ENCODE data around the gene FAM53B. TPM values are rescaled to one million over a fixed set of nuclear protein-coding genes. Genes with fewer than 3 reads are reported as not detected.

Gene FAM53B
- polyA plus RNA-seq, 1 of the 3 experiments (the other 2 are of a cell fraction), result 5.6 TPM

DNA sequence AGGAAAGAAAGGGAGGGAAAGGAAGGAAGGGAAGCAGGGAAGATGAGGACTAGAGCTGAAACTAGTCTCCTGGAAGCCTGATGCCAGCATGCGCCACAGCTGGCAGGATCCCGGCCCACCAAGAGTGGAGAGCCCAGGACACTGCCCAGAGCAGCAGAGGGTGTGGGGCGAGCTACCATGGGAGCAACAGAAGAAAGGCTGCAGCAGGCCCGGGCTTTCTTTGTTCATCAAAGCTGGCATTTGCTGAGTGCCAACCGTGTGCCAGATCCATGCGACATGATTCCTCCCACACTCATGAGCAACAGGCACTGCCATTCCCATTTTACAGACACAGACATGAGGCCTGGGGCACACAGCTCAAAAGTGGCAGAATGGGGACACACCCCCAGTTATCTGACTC is 68.9 kb downstream of the FAM53B start:
- peaks cover 0 to 4% of the 10 kb centered on the region in 2 experiments for H3K36me3 ChIP-seq (replicated peaks in 1 of 2; ENCODE audit: control insufficient read depth in 1 of 2, insufficient read depth in 2 of 2, low read length in 1 of 2)
- WGBS (ENCODE audit: low lambda C conversion rate), result 100% methylated on average over 4 of the region's 6 CpGs
- 0 out of 2 replicates have a peak, but pooled peaks cover 7% of the 10 kb centered on the region for H4K20me1 ChIP-seq (ENCODE audit: insufficient read depth)
- no peak overlapping the region for H2AFZ ChIP-seq (ENCODE audit: low read depth)
- H3K4me1 ChIP-seq (ENCODE audit: control insufficient read depth in 1 of 2, insufficient read depth in 2 of 2, low read depth in 1 of 2, low read length in 1 of 2), result peaks cover 0 to 56% of the 10 kb centered on the region in 2 experiments; a peak in 3 of 4 replicates
- ChIA-PET POLR2A (no interaction called here), CTCF (interaction anchor here (1.4 to 1.7 kb wide), 3 partner anchors 19 to 66 kb away, joined by 3 to 6 read pairs (median 4); no protein-coding TSS in a partner anchor)
- no peak overlapping the region for H3K4me2 ChIP-seq
- H3K9ac ChIP-seq, result no peak overlapping the region
- peaks cover 11% of the 10 kb centered on the region; the same call in 1 of the 2 replicates for H3K79me2 ChIP-seq (ENCODE audit: insufficient read depth)
- no peak overlapping the region for H3K27ac ChIP-seq (ENCODE audit: low read depth in 2 of 2, low read length in 1 of 2)
- TF ChIP-seq, protein P1, sequence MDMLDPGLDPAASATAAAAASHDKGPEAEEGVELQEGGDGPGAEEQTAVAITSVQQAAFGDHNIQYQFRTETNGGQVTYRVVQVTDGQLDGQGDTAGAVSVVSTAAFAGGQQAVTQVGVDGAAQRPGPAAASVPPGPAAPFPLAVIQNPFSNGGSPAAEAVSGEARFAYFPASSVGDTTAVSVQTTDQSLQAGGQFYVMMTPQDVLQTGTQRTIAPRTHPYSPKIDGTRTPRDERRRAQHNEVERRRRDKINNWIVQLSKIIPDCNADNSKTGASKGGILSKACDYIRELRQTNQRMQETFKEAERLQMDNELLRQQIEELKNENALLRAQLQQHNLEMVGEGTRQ (IDR thresholded peaks at IDR 0.05; ENCODE audit: borderline replicate concordance, low read depth, low read length), result no peak
- H3K9me2 ChIP-seq, result no peaks in the 10 kb centered on the region
- no peak for DNase-seq
- no peaks in the 10 kb centered on the region for H3K9me3 ChIP-seq
- no peak overlapping the region for H3K4me3 ChIP-seq (ENCODE audit: low read depth in 2 of 2, low read length in 1 of 2)
- no peaks in the 10 kb centered on the region for H3F3A ChIP-seq (replicated peaks; ENCODE audit: insufficient read depth)
- H3K27me3 ChIP-seq (ENCODE audit: insufficient read depth), result no peaks in the 10 kb centered on the region

DNA sequence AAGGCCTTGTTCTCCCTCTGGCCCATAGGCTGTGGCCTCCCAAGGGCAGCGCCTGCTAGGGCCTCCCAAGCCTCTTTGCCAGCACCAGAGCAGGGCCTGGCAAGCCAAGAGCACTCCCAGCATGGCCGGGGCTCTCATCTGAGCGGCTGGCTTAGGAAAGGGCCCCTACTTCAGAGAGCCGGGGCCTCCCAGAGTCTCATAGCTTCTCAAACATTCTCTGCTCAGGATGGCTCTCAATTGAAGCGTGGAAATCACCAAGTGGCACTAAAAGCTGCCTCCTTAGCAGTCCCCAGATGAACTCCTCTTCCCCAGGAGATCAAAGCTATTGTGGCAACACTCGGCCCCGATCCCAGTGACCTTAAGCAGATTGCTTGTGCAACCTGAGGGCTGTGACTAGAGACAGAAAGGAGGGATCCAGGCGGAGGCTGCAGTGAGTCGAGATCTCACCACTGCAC is 69.4 kb downstream of the FAM53B start:
- no peak for DNase-seq
- Histone ChIP-seq H3K9ac (no peak overlapping the region), H3F3A (replicated peaks; ENCODE audit: insufficient read depth) (no peaks in the 10 kb centered on the region), H2AFZ (ENCODE audit: low read depth) (no peak overlapping the region), H3K79me2 (ENCODE audit: insufficient read depth) (peaks cover 11% of the 10 kb centered on the region; the same call in 1 of the 2 replicates), H3K4me1 (ENCODE audit: control insufficient read depth in 1 of 2, insufficient read depth in 2 of 2, low read depth in 1 of 2, low read length in 1 of 2) (peaks cover 0 to 61% of the 10 kb centered on the region in 2 experiments; a peak in 3 of 4 replicates), H3K27me3 (ENCODE audit: insufficient read depth) (no peaks in the 10 kb centered on the region), H3K9me3 (no peaks in the 10 kb centered on the region), H3K36me3 (replicated peaks in 1 of 2; ENCODE audit: control insufficient read depth in 1 of 2, insufficient read depth in 2 of 2, low read length in 1 of 2) (no peaks in the 10 kb centered on the region), H4K20me1 (ENCODE audit: insufficient read depth) (0 out of 2 replicates have a peak, but pooled peaks cover 7% of the 10 kb centered on the region), H3K4me2 (no peak overlapping the region), H3K9me2 (no peaks in the 10 kb centered on the region), H3K27ac (ENCODE audit: low read depth in 2 of 2, low read length in 1 of 2) (peak overlapping the region in 1 of 2 experiments; percentile 11; a peak in 1 of 4 replicates), H3K4me3 (ENCODE audit: low read depth in 2 of 2, low read length in 1 of 2) (no peak overlapping the region)
- CTCF ChIA-PET, result interaction anchor here (1.4 to 1.7 kb wide), 2 partner anchors 19 to 27 kb away, joined by 3 to 6 read pairs; no protein-coding TSS in a partner anchor
- POLR2A ChIA-PET, result no interaction called here
- TF ChIP-seq, protein P2, sequence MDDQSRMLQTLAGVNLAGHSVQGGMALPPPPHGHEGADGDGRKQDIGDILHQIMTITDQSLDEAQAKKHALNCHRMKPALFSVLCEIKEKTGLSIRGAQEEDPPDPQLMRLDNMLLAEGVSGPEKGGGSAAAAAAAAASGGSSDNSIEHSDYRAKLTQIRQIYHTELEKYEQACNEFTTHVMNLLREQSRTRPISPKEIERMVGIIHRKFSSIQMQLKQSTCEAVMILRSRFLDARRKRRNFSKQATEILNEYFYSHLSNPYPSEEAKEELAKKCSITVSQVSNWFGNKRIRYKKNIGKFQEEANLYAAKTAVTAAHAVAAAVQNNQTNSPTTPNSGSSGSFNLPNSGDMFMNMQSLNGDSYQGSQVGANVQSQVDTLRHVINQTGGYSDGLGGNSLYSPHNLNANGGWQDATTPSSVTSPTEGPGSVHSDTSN (IDR thresholded peaks at IDR 0.05), result no peak
- TF ChIP-seq CHD2 (IDR thresholded peaks at IDR 0.05; ENCODE audit: low read length, partially characterized antibody), result no peak
- 92% methylated on average over 4 of the region's 9 CpGs for WGBS (ENCODE audit: low lambda C conversion rate)

DNA sequence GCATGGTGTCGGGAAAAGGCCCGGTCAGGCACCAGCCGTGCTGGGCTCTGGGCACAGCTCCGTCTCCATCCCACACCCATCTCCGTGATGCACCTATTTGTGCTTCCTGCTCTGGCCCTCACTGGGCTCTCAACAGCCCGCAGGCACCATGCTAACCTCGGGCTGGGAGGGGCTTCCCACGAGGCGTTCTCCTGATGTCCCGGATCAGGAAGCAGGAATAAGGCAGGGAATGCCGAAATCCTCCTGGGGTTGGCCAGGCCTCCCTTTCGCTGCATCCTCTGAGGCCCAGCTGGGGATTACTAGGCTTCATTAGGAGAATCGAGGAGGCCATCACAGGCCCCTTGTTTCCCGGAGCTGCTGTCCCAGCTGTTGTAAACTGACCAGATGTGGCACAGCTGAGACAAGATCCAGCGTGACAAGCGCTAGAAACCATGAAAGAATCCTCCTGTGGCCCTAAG is 72.0 kb downstream of the FAM53B start:
- peak overlapping the region in 1 of 2 experiments; percentile 45; a peak in 2 of 4 replicates for H3K27ac ChIP-seq (ENCODE audit: low read depth in 2 of 2, low read length in 1 of 2)
- CTCF ChIA-PET, result interaction anchor here (1.1 to 2.8 kb wide), 7 partner anchors 10 to 131 kb away, joined by 3 to 28 read pairs (median 4); no protein-coding TSS in a partner anchor
- TF ChIP-seq, protein P3, sequence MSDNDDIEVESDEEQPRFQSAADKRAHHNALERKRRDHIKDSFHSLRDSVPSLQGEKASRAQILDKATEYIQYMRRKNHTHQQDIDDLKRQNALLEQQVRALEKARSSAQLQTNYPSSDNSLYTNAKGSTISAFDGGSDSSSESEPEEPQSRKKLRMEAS (IDR thresholded peaks at IDR 0.05; ENCODE audit: low read depth), result no peak
- TF ChIP-seq EP300 (IDR thresholded peaks at IDR 0.05; ENCODE audit: borderline replicate concordance in 1 of 2, low read depth in 1 of 2, low read length in 1 of 2) (no peak), YY1 (IDR thresholded peaks at IDR 0.05; ENCODE audit: low read depth) (no peak), TCF12 (IDR thresholded peaks at IDR 0.05) (no peak), POLR2AphosphoS5 (IDR thresholded peaks at IDR 0.05; ENCODE audit: low read depth, low read length) (no peak)
- TF ChIP-seq, protein P4, sequence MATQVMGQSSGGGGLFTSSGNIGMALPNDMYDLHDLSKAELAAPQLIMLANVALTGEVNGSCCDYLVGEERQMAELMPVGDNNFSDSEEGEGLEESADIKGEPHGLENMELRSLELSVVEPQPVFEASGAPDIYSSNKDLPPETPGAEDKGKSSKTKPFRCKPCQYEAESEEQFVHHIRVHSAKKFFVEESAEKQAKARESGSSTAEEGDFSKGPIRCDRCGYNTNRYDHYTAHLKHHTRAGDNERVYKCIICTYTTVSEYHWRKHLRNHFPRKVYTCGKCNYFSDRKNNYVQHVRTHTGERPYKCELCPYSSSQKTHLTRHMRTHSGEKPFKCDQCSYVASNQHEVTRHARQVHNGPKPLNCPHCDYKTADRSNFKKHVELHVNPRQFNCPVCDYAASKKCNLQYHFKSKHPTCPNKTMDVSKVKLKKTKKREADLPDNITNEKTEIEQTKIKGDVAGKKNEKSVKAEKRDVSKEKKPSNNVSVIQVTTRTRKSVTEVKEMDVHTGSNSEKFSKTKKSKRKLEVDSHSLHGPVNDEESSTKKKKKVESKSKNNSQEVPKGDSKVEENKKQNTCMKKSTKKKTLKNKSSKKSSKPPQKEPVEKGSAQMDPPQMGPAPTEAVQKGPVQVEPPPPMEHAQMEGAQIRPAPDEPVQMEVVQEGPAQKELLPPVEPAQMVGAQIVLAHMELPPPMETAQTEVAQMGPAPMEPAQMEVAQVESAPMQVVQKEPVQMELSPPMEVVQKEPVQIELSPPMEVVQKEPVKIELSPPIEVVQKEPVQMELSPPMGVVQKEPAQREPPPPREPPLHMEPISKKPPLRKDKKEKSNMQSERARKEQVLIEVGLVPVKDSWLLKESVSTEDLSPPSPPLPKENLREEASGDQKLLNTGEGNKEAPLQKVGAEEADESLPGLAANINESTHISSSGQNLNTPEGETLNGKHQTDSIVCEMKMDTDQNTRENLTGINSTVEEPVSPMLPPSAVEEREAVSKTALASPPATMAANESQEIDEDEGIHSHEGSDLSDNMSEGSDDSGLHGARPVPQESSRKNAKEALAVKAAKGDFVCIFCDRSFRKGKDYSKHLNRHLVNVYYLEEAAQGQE (IDR thresholded peaks at IDR 0.05; ENCODE audit: low read depth, low read length), result no peak
- H3K79me2 ChIP-seq (ENCODE audit: insufficient read depth), result peaks cover 1% of the 10 kb centered on the region; the same call in 1 of the 2 replicates
- no peaks in the 10 kb centered on the region for H3F3A ChIP-seq (replicated peaks; ENCODE audit: insufficient read depth)
- H3K36me3 ChIP-seq (replicated peaks in 1 of 2; ENCODE audit: control insufficient read depth in 1 of 2, insufficient read depth in 2 of 2, low read length in 1 of 2), result no peaks in the 10 kb centered on the region
- H2AFZ ChIP-seq (ENCODE audit: low read depth), result no peak overlapping the region
- H4K20me1 ChIP-seq (ENCODE audit: insufficient read depth), result 0 out of 2 replicates have a peak, but pooled peaks cover 7% of the 10 kb centered on the region
- no peaks in the 10 kb centered on the region for H3K27me3 ChIP-seq (ENCODE audit: insufficient read depth)
- no peaks in the 10 kb centered on the region for H3K9me2 ChIP-seq
- no peak overlapping the region for H3K4me2 ChIP-seq
- 88% methylated on average over 14 of the region's 16 CpGs for WGBS (ENCODE audit: low lambda C conversion rate)
- peaks cover 0 to 67% of the 10 kb centered on the region in 2 experiments; a peak in 3 of 4 replicates for H3K4me1 ChIP-seq (ENCODE audit: control insufficient read depth in 1 of 2, insufficient read depth in 2 of 2, low read depth in 1 of 2, low read length in 1 of 2)
- no peak overlapping the region for H3K9ac ChIP-seq
- no peak overlapping the region for H3K4me3 ChIP-seq (ENCODE audit: low read depth in 2 of 2, low read length in 1 of 2)
- POLR2A ChIA-PET, result interaction anchor here (0.6 kb wide), 1 partner anchor 24 kb away, joined by 3 read pairs; no protein-coding TSS in a partner anchor
- no peak for DNase-seq
- H3K9me3 ChIP-seq, result no peaks in the 10 kb centered on the region
